GM11168 (cell line): ENCODE results near the gene RGS12.

Experiments used
- in situ Hi-C: fragments of 300-500 bp; cut with MboI; formaldehyde crosslinking; loops from one replicate; pipeline ENCODE4 v1.12.0; 2022; ENCODE audit warnings: low sequenced_read_pairs; ENCODE audit not compliant: unreplicated experiment

The RGS12 gene, protein sequence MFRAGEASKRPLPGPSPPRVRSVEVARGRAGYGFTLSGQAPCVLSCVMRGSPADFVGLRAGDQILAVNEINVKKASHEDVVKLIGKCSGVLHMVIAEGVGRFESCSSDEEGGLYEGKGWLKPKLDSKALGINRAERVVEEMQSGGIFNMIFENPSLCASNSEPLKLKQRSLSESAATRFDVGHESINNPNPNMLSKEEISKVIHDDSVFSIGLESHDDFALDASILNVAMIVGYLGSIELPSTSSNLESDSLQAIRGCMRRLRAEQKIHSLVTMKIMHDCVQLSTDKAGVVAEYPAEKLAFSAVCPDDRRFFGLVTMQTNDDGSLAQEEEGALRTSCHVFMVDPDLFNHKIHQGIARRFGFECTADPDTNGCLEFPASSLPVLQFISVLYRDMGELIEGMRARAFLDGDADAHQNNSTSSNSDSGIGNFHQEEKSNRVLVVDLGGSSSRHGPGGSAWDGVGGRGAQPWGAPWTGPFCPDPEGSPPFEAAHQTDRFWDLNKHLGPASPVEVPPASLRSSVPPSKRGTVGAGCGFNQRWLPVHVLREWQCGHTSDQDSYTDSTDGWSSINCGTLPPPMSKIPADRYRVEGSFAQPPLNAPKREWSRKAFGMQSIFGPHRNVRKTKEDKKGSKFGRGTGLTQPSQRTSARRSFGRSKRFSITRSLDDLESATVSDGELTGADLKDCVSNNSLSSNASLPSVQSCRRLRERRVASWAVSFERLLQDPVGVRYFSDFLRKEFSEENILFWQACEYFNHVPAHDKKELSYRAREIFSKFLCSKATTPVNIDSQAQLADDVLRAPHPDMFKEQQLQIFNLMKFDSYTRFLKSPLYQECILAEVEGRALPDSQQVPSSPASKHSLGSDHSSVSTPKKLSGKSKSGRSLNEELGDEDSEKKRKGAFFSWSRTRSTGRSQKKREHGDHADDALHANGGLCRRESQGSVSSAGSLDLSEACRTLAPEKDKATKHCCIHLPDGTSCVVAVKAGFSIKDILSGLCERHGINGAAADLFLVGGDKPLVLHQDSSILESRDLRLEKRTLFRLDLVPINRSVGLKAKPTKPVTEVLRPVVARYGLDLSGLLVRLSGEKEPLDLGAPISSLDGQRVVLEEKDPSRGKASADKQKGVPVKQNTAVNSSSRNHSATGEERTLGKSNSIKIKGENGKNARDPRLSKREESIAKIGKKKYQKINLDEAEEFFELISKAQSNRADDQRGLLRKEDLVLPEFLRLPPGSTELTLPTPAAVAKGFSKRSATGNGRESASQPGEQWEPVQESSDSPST (N-terminal part only)

DNA sequence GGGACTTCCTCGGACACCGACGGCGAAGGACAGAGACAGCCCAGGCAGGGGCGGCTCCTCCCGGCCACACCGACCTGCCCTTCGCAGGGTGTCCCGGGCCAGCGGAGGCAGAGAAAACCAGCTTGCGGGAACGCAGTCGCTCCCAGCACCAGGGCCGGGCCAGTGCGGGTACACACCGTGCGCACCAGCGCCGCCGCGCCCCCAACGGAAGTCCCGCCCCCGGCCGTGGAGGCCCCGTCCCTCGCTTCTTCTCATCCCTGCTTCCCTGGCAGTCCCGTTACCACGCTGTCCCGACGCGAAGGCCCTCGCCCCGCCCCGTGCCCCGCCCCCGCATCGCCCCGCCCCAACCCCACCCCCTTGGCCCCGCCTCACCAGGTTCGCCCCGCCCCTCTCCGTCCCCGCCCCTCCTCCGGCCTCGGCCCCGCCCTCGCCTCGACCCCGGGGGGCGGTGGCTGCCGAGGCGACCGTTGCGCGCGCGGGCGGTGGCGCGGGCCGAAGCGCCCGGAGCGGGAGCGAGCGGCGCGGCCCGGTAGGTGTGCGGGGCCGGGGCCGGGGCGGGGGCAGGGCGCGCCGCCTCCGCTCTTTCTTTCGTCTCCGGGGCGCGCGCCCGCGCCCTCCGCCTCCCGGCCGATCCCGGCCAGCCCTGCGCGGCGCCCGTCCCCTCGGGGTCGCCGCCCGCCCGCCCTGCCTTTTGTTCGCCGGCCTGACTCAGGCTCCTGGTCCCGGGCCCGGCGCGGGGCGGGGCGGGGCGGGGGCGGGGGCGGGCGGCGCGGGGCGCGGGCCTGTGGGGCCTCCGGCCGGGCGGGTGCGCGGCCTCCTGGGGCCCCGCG is at the start of gene RGS12:
TSS of gene RGS12 (plus strand) at position 451 of the 830 bp plus-strand sequence. CDS start 23,150 bp downstream, outside the sequence.
- in situ Hi-C loops, result no loop called here

DNA sequence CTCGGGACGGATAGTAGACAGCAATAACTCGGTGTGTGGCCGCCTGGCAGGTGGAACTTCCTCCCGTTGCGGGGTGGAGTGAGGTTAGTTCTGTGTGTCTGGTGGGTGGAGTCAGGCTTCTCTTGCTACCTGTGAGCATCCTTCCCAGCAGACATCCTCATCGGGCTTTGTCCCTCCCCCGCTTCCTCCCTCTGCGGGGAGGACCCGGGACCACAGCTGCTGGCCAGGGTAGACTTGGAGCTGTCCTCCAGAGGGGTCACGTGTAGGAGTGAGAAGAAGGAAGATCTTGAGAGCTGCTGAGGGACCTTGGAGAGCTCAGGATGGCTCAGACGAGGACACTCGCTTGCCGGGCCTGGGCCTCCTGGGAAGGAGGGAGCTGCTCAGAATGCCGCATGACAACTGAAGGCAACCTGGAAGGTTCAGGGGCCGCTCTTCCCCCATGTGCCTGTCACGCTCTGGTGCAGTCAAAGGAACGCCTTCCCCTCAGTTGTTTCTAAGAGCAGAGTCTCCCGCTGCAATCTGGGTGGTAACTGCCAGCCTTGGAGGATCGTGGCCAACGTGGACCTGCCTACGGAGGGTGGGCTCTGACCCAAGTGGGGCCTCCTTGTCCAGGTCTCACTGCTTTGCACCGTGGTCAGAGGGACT is 49.6 kb upstream of the RGS12 start:
- in situ Hi-C loops, result no loop called here

DNA sequence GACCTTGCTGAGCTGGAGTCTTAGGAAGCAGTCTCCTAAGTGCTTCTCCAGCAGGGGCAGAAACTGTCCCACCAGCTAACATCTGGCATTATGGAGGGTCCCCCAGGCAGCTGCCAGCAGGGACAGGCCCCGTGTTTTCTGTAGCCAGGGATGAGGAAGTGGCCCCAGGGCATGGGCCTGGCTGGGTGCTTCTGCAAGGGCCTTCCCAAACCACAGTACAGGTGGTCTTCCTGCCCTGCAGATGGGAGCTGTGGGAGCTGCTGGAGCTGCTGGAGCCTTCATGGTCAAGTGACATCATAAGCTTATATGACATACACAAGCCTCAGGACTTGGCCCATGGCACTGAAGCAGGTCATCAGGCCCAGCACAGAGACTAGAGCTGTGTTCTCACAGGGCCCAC is 48.8 kb upstream of the RGS12 start:
- in situ Hi-C loops, result no loop called here

DNA sequence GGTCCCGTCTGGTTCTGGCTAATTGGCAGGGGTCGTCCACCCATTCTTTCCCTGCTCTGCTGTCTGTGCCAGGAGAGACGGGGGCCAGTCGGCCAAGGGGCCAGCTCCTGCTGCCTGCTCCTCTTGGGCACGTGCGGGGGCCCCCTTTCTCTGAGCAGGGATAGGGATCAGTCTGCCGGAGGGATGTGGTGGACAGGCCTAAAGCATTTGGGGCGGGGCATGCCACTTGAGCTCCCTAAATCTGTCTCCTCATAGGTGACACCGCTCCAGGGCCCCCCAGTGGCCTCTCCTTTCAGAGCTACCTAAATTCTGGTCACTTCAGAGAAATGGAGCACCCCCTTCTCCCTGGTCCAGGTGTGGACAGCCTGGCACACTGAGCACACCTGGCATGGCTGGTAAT is 48.1 kb upstream of the RGS12 start:
- in situ Hi-C loops, result no loop called here

DNA sequence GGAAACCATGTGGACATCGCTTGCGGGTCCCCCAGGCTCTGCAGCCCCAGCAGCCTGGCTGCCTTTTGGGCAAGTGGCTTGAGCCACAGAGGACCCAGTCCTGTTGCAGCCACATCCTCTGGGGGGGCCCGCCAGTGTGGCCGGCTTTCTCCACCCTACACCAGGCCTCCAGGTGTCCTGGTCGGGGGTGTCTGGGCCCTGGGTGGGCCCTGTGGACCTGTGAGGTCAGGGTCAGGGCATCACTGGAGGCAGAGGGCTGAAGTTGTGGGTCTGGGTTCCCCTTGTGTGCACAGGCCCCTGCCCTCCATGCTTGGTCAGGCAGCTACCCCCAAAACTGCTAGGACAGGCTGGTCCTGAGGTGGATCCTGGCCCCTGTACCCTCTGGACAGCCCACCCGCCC is 47.1 kb upstream of the RGS12 start:
- in situ Hi-C loops, result no loop called here

DNA sequence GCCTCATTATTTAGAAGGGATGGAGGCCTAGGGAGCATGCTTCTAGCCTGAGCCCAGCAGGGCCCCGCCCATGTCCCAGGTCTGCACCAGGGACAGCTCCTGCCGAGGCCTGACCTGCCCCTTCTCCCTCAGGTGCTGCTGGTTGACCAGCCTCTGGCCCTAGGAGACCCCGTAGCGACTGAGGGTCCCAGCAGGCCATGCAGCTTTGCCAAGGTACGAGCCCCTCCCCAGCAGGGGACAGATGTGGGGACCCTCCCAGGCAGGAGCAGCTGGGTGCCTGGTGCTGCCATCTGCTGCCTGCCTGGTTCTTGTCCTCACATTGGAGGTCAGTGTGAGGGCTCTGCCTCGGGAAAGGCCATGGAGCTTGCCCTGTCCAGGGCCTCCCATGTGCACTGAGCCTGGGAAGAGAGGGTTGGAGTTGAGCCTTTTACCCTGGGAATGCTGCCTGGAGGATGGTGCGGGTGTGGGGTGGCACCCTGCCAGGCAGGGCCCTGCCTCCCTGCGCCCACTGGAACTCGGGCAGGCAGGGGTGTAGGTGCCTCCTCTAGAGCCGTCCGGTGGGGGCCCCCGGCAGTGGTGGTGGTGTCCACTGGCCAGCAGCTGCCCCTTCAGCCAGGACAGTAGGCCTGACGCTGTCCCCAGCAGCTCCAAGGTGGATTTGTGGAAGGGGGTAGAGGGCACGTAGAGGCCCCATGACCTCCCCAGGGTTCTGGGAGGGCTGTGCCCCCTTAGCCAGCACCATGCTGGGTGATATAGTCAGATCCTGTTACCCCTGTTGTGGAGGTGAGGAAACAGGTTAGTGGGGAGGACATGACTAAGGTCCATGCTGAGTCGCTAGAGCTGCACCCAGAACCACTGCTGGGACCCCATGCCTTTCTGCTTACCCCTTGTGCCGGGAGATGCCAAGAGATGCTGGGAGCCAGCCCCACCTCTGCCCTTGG is 46.1 kb upstream of the RGS12 start:
- in situ Hi-C loops, result no loop called here

DNA sequence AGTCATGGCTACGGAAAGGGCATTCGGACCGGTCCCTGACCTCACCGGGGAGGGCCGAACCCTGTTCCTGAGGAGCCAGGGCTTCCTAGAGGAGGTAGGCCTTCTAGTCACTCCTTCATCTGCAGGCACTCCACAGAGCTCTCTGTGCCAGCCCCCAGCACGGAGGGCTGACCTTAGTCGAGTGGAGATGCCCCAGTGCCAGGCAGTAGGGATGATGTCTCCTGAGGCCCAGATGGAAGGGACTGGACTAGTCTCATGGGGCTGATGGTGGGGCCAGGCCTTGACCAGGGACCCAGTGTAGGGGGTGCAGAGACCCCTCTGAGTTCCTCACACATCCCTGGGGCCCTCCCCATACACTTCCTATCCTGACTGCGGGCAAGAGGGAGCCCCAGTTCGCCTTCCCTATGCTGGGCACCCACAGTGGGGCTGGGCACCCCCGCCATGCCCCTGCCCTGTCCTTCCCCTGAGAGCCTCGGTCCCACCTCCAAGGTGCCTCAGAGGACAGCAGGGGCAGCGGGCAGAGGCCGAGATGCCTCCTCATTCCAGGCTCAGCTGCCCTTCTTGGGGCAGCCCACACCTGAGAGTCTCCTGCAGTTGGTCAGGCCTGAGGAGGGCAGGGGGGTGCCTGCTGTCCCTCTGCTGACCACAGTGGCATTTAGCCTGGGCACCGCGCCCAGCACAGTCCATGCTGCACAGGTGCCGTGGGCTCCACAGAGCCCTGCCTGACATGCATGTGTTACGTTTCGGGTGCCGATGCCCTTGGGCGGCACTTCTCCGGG is 45.2 kb upstream of the RGS12 start:
- in situ Hi-C loops, result no loop called here

DNA sequence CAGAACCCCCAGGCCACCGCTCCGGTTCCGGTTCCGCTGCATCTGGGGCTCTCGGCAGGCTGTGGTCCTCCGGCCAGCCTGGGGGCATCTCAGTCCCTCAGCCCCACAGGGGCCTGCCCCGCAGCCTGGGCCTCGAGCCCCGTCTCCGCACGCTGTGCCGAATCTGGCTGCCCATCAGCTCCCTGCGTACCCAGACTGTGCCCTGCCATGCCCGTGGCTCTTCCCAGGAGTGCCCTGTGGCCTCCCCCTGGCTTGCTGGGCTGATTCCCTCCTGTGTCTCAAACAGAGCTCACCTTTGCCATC is 44.7 kb upstream of the RGS12 start:
- in situ Hi-C loops, result no loop called here

DNA sequence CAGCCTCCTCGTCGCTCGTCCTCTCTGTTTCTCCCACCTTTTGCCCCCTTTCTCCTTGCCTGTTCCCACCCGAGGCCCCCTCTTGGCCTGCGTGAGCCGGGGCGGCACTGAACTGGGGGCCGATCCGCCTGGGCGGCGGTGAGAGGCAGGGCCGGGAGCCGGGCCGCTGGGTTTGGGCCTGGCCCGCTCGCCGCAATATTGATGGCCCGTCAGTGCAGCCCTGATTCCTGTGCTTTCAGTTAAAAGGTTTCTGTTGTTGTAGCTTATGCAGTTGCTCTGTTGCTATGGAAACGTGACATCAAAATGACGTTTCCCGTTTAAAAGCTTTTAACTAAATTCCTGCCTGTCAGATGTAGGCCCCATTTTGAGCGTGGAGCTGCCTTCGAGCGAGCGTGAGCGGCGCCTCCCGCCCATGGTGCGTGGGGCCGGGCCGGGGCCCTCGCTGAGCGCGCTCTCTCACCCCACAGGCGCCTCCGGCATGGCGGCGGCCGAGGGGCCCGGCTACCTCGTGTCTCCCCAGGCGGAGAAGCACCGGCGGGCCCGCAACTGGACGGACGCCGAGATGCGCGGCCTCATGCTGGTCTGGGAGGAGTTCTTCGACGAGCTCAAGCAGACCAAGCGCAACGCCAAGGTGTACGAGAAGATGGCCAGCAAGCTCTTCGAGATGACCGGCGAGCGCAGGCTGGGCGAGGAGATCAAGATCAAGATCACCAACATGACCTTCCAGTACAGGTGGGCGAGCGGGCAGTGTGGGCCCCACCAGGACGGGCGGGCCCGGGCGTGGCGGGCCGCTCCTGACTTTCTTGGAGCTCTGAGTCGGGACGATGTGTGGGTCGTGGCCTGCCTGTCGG is 43.8 kb upstream of the RGS12 start, which contains the start of gene MSANTD1:
TSS of gene MSANTD1 (plus strand) at position 349 of the 851 bp plus-strand sequence. CDS start at position 413, 64 bp downstream.
- in situ Hi-C loops, result no loop called here

DNA sequence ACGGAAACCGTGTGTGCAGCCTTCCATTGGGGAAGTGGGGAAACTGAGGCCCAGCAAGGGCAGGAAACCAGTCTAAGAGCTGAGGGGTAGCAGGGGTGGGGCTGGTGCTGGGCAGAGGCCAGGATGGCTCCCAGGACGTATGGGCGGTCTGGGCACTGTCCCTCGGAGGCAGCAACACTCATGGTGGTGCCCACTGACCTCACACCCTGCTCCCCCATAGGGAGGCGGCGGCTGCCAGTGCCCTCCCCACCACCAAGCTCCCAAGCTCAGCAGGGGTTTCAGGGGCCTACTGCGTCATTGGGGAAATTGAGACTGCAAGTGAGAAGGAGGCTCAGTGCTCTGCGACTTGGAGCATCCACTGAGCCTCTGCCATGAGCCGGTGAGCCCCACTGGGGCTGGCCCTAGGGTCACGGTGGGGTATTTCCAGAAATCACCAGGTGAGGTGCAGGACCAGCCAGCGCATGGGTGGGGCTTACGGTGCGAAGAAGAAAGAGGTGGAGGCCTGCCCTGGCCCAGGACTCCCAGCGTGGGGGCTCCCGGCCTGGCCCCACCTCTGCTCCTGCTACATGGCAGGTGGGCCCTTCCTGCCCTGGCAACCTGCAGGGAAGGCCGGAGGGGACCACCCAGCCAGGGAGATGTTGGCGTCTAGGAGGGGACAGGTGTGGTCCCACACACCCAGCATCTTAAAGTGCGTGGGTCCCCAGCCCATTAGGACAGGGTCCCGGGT is 42.9 kb upstream of the RGS12 start:
- in situ Hi-C loops, result no loop called here

DNA sequence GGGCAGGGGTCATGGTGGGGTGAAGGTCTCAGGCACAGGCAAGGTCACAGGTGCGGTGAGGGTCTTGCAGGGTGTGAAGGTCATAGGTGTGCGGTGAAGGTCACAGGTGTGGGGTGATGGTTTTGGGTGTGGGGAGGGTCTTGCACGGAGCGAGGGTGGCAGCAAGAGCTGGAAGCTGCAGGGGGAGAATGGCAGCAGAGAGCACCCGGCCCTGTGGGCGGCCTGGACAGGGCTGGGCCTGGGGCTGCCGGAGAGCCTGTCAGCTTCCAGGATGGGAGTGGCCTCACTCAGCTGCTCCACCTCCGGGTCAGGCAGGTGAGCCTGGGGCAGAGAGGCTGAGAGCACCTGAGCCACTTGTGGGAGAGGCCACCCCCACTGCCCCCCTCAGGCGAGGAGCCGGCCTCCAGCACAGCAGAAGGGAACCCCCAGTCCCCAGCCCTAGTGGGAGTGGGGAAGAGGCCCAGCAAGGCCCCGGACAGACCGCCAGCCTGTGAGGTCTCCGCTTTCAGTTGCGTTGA is 42.3 kb upstream of the RGS12 start:
- in situ Hi-C loops, result no loop called here

DNA sequence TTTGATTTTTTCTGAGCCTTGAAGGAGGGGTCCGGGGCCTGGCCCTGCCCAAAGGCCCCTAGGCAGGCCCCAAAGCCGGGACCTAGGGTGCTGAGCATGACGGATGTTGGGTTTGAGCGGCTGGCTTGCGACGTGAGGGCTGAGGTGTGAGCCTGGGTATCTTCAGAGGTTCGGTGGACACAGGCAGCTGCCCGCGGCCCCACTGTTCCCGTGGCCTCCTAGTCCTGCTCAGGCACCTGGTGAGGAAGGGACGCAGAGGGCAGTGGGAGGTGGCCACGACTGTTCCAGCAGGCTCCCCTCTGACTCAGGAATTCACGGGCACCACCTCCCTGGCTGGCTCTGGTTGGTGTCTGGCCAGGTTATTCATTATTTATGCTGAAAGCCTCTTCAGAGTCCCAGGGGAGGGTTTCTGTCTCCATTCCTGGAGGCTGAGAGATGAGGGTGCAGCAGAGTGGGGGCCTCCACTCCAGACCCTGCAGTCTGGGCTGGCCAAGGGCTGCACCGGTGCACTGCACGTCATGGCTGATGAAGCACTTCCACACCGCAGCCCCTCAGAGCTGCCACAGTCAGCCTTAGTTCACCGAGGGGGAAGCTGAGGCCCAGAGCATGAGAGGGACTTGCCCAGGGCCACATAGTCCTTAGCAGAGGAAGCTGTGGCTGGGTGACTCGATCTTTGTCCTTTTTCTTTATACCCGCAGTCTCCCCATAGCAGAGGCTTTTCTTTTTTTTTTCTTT is 41.7 kb upstream of the RGS12 start:
- in situ Hi-C loops, result no loop called here

DNA sequence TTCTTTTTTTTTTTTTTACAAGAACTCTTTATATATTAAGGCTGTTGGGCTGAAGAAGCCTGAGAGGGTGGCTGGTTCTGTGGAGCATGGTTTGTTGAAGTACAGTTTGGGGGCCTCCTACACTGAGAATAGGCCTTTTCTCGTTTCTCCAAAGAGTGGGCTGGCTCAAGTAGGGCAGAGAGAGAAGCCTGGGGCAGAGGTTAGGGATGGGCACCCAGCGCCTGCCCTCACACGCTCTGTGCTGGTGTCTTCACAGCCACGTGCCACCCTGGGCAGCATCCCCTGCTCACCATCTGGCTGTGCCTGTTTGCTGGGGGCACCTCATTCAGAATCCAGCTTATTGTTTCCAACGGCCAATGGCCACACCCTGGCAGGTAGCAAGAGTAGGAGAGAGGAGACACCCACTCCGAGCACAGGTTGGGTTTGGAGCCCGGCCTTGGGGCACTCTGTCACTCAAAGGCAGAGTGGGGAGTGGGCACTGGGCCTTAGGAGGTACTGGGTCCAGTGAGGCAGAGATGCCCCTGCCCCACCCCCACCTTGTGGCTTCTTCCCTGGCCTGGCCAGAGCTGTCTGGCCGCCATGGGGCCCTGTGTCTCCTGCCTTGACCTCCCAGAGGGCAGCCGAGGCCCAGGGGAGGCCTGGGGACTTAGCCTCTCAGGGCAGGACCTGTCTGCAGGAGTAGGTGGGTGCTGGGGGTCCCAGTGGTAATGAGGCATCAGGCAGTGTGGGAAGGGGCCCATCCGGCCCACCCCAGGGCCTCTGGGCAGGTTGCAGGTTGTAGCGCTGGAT is 40.9 kb upstream of the RGS12 start:
- in situ Hi-C loops, result no loop called here

DNA sequence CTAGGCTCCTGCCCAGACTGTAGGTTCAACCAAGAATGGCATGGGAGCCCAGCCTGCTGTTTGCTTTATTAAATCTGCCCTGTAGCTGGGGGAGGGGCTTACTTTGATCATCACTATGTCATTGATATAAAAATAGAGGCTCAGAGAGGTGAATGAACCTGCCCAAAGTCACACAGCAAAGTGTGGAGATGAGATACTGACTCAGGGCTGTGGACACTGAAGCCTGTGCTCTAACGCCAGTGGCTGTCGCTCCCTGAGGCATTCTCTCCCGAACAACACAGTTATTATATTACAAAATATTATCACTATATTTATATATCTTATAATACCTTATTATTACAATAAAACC is 40.4 kb upstream of the RGS12 start:
- in situ Hi-C loops, result no loop called here
